GM18870 (cell line): Measurements from ENCODE around the gene PRSS22.
A peak's percentile ranks its signal among the peaks of the same experiment; 100 is the strongest.
"Not testable (repeated sequence)": the region's sequence is repeated elsewhere in the genome, so short reads cannot be mapped to it uniquely, and the experiment has no call there.

Source experiments
- ATAC-seq: cut with Tn5 transposase; IDR thresholded peaks from one replicate; pipeline ENCODE4 v1.9.1; 2021; ENCODE audit warnings: moderate library complexity; ENCODE audit not compliant: unreplicated experiment

PRSS22 gene, protein sequence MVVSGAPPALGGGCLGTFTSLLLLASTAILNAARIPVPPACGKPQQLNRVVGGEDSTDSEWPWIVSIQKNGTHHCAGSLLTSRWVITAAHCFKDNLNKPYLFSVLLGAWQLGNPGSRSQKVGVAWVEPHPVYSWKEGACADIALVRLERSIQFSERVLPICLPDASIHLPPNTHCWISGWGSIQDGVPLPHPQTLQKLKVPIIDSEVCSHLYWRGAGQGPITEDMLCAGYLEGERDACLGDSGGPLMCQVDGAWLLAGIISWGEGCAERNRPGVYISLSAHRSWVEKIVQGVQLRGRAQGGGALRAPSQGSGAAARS

DNA sequence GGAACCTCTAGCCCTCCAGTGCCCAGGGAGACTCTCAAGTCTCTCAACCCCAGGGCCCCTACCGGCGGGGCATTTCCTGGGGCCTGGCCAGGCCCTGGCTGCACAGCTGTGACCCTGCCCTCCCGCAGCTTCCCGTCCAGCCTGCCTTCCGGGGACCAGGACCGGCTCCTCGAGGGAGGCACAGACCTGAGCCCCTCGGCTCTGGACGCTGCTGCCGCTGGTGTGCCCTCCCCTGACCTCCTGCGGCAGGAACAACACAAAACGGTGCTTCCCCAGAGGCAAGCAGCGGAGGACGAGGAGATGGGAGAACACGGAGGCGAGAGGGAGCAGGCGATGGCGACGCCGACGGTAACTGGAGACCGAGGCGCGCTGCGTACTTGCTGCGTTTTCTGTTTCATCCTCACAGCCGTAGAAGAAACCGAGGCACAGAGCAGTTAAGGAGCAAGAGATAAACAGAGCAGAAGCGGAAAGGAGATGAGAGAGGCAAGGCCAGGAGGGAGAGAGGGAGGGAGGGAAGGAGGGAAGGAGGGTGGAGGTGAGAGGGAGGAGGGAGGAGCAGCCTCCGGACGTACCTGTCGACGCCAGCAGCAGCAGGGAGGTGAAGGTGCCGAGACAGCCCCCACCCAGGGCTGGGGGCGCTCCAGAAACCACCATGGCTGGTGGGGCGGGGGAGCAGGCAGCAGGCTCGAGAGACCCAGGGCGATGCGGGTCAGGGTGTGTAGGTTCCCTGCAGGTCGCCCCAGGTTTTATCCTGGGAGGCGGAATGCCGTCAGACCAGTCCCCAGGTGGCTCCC is at the start of gene PRSS22:
Gene PRSS22 (minus strand): TSS at position 720 of the 794 bp plus-strand sequence. CDS start 66 bp downstream, at position 654.
- no peak for ATAC-seq

DNA sequence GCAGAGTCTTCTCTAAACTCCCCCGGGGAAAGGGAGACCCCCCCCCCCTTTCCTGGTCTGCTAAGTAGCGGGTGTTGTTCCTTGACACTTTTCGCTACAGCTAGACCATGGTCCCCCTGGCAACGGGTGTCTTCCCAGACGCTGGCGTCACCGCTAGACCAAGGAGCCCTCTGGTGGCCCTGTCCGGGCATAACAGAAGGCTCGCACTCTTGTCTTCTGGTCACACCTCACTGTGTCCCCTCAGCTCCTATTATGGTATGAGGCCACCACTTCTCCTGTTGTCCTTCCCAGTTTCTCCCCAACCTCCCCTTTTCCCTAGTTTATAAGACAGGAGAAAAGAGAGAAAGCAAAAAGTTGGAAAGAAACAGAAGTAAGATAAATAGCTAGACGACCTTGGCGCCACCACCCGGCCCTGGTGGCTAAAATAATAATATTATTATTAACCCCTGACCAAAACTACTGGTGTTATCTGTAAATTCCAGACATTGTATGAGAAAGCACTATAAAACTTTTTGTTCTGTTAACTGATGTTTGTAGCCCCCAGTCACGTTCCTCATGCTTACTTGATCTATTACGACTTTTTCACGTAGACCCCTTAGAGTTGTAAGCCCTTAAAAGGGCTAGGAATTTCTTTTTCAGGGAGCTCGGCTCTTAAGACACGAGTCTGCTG is 49.2 kb upstream of the PRSS22 start:
- ATAC-seq, result not testable (repeated sequence)

DNA sequence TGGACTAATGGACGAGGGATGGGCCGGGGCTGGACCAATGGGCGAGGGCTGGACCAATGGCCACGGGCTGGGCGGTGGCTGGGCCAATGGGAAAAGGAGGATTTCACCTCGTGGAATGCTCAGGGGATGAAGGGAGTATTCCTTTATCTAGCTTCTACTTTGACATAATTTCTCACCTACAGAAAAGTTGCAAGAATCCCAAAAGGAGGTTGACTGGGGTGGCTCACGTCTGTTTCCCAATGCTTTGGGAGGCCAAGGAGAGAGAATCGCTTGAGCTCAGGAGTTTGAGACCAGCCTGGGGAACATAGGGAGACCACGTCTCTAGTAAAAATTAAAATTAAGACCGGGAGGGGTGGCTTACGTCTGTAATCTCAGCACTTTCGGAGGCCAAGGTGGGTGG is 48.0 kb upstream of the PRSS22 start:
- no peak for ATAC-seq

DNA sequence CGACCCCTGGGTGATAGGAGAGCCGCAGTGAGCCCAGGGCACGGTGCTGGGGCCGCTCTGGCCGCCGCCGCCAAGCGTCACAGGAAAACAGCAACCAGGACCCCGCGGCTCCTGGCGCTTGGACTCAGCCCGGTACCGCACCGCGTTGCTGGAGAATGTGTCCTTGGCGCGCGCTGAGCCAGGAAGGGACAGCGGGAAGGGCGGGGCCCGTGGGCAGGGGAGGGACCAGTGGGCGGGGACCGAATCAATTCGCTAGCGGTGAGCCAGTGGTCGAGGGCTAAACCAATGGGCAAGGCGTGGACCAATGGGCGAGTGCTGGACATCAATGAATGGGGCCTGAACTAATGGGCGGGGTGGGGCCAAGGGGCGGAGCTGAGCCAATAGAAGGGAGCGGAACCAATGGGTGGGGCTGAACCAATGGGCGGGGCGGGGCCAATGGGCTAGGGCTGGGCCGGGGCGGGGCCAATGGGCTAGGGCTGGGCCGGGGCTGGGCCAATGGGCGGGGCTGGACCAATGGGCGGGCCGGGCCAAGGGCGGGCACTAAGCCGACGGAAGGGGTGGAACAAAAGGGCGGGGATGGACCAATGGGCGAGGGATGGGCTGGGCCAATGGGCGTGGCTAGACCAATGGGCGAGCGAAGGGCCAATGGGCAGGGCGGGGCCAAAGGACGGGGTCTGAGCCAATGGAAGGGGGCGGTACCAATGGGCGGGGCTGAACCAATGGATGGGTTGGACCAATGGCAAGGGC is 47.4 kb upstream of the PRSS22 start:
- peak; percentile 60 for ATAC-seq

DNA sequence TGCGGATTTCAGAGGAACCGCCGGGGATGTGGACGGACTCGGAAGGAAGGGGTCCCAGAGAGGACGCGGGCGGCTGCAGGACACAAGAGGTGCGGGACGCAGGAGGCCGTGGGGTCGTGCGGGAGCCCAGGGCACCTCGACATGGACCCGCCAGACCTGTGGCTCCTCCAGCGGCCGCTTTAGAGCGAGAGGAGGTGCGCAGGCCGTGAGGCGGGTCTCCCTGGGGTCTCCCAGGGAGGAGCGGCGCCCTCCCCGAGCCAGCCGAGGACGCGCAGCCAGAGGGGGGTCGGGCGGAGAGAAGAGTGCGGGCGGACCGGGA is 46.9 kb upstream of the PRSS22 start:
- peak; percentile 6 for ATAC-seq

DNA sequence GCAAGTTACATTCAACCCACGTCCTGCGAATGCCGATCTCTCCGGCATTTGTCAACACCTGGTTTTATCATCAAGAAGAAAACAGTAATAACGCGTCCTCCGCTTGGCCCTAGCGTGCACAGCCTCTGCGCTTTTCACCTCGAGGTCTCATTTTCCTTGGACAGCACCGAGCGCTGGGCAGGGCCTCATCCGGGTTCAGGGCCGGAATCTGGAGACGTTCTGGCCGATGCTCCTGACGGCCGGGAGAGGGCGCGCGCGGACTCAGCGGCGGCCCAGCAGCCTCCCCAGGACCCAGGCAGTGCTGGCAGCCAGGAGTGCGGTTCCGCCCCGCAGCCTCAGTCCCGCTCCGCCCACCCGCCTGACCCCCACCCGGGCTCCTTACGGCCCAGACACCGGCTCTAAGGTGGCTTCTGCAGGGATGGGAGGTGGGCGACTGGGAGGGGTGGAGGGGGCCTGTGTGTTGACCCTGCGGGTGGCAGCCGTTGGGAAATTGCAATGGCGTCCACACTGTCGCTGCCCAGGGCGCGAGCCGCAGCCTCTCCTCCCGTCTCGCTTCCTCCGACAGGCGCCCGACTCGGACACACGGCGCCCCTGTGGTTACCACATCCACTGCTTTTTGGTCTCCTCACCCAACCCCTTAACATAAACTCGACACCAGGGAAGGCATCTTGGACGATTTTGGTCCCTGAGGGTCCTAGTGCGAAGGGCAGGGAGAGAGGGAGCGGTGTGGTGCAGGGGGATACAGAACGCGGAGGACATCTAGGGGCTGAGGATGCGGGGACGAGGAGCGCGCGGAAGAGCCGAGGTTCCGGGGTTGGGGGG is 46.3 kb upstream of the PRSS22 start:
- no peak for ATAC-seq

DNA sequence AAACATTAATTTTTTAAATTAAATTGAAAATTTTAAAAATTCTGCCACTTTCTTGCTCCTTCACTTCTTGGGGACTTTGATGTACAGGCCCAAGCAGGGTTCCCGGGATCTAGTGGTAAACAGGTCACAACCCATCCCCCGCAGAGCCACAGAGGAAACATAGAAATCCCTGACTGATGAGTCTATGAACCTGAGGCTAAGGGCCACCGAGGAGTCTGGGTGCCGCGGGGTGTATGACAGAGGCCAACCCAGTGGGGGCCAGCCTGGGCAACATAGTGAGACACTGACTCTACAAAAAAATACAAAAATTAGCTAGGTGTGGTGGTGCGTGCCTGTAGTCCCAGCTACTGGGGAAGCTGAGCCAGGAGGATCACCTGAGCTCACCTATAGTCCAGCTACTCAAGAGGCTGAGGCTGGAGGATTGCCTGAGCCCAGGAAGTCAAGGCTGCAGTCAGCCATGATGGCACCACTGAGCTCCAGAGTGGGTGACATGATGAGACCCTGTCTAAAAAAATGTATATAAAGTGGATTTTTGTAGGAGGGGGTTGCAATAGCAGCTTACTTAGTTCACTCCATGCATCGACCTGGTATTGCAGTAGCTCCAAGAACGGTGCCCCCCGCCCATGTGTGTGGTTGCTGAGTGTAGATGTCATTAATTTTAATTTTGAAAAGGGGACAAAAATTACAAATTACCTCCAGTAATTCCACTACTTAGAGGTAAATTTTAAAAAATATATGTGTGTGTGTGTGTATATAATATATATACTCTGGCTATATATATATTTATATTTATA is 44.6 kb upstream of the PRSS22 start:
- no peak for ATAC-seq

DNA sequence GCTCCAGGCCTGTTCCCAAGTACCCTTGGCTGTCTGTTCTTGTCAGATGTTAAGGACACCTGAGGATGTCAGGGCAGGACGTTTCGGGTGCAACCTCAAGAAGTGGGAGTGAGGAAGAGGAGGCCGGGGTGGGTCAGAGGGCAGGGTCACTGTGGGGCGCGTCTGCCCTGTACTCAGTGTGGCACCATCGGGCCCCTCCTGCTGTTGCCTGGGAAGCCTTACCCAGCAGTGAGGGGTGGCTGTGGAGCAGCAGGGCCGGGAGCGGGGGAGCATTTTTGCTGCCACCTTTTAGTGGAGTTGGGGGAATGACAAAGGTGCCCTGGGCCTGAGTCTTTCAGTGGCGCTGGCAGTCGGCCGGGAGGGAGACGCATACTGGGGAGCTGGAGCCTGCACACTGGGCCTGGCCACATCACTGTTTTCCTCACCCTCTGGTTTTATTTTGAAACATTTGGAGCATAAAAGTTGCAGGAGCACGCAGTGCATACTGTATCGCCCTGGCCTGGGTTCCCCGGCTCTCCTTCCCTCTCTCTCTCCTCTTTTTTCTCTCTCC is 42.6 kb upstream of the PRSS22 start:
- no peak for ATAC-seq

DNA sequence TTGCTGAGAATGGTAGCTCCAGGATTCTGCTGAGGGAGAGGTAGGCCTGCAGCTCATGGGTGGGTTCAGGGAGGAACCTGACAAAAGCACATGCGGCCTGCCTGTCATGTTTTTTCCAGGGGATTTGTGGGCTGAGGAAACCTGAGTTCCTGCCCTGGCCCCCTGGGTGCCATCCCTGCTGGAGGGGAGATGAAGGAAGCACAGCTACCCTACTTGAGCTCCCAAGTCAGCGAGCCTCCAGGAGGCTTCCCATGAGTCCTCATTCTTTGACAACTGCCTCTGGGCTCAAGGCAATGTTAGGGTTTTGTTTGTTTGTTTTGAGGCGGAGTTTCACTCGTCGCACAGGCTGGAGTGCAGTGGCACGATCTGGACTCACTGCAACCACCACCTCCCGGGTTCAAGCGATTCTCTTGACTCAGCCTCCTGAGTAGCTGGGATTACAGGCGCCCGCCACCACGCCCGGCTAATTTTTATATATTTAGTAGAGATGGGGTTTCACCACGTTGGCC is 41.6 kb upstream of the PRSS22 start:
- no peak for ATAC-seq

DNA sequence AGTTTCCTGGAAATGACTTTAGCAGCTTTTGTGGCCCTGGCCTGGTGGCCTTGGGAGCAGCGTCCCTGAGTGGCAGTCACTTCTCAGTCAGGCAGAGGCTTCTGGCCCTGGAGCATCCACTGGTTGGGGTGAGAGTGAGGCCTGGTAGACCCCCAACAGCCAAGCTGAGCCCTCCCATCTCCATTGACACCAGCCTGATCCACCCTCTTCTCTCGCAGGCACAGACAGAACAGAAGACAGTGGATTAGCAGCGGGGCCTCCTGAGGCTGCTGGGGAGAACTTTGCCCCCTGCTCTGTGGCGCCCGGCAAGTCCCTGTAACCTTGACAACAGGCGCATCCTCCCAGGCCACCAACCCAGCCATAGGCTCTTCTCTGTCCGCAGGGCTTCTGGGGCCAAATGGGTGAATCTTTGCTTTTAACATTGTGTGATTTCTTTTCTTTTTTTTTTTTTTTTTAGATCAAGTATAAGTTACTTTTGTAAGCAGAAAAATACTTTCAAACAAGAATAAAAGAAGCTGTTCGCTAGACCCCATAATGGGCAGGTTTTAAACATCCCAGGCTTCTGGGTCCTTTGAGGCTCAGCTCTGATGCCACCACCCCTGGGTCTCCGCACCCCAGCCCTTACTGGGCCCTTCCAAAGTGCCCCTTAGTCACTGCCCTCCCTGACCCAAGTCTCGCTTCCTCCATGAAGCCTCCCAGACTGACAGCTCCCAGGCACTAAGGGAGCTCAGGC is 41.0 kb upstream of the PRSS22 start:
- no peak for ATAC-seq

DNA sequence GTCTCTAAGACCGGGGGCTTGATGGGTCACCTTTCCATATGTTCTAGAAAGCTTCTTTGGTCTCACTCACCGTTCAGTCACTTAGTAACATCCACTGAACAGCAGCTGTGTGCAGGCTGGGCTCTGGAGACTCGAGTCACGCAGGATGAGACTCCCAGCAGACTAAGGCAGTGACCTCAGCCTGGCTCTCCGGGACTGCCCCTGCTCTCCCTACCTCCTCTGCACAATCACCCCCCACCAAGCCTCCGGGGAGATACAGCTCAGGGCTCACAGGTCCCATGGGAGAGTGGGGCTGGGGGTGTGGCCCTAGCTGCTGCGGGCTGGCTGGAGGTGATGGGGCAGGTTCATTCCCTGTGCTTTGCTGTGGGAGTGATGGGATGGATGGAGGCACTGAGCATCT is 39.1 kb upstream of the PRSS22 start:
- ATAC-seq, result no peak

DNA sequence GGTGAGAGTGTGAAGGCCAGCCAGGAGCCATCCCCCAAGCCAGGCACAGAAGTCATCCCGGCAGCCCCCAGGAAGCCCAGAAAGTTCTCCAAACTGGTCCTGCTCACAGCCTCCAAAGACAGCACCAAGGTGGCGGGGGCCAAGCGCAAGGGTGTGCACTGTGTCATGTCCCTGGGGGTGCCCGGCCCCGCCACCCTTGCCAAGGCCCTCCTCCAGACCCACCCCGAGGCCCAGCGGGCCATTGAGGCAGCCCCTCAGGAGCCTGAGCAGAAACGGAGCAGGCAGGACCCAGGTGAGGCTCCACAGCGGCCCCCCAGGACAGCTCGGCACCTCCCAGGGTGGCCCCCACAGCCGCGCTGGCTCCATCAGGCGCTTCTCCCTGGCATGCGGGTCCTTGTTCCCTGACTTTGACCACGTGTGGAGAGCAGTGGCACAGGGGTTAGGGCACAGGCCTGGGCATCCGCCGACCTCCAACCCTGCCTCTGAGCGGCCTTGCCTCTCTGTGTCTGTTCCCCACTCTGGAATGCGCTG is 38.6 kb upstream of the PRSS22 start:
- no peak for ATAC-seq

DNA sequence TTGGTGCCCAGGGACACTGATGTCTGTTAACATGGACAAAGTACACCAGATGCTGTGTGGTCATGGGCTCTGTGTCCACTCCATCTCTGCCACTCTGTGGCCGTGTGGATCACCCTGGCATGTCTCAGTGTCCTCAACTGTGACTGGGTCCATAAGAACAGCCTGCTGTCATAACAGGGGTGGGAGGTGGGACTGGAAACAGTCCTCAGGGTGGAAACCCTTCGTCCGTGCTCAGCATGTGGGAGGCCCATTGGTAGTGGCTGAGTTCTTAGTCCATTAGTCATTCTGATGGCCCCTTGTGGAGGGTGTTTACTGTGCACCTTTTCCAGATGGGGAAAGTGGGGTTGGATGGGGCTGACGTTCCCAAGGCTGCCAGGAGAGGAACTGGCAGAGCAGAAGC is 37.8 kb upstream of the PRSS22 start:
- ATAC-seq, result no peak

DNA sequence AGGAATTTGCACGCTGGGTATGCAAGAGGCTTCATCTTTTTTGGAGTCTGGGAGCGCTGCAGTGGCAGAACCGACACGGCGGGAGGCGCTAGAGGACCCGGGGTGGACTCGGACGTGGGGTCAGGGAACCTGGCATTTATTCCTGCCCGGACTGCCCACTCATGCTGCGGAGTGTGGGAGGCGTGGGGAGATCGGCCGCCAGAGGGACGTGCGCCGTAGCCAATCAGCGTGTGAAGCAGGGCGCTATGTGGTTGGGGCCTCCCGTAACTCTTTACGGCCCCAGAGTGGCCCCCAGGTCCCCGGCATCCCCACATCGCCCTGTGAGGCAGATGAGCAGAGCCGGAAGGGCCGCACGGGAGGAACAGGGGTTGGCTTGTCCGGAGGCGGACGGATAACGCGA is 36.3 kb upstream of the PRSS22 start:
- ATAC-seq, result no peak

DNA sequence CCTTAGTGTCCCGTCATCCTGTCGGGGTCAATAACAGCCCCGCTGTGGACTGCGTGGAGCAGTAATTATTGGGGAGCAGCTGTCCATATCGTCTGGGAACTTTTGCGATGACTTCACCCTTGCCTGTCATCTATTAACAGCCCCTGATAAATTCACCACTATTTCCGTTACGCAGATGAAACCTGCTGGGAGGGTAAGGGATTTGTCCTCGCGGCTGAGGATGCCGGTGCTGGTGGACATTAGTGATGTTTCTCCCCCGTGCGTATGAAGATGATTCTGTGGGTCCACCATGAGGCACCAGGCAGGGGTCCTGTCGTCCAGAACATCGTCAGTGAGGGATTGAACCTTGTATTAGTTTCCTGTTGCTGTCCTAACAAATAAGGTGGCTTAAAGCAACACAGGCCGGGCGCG is 26.1 kb upstream of the PRSS22 start:
- no peak for ATAC-seq

DNA sequence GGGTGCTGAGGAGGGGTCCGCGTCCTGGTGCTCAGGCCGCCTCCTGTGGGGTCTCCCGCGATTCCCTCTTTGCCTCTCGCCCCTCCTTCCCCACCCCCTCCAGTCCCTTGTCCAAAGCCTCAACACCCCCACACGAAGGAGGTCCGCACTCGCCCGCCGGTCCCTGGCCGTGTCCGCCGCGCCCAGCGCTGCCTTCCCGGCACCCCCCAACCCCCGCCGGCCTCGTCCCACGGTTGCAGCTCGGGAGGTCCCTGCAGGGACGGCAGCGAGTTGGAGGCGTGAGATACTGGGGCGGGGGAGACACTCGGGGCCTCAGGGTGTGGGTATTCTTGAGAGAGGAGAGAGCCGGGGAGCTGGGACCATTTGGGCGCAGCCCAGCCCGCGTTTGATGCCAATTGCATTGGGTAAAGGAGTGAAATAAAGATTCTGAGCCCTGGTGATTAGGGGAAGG is 25.5 kb upstream of the PRSS22 start:
- peak; percentile 1 for ATAC-seq

DNA sequence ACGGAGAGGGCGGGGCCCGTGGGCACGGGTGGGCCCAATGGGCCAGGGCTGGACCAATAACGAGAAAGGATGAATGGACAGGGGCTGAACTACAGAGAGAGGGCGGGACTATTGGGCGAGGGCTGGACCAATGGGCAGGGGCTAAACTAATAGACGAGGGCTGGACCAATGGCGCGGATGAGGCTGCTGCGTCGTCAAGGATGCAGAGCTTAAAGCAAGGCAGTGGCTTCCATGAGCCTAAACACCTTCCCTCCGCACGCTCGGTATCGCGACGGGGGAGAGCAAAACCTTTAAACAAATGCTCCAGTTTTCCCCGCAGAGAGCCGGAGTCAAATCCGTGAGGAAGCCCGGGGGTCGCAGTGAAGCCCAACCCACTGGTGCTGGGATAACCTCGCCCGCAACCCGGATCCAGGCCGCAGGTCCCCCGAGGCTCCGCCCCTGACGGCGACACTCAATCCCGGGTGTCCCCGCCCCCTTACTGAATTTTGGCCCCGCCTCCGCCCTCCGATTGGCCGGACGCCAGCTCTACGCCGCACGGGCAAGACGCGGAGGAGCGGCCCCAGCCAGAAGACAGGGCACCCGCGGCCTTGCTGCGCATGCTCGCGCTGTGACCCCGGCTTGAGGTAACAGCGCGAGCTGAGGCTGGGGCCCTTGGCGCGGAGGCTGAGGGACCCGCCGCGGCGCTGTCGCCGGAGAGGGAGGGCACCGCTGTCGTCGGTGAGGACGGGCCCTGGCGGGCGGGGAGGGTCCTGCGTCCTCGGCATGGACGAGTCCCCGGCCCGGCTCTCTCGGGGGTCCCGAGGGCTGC is 24.9 kb upstream of the PRSS22 start, which contains the start of gene FLYWCH2:
Gene FLYWCH2 (plus strand): TSS at position 566 of the 808 bp plus-strand sequence. CDS start 13,235 bp downstream, outside the sequence.
- peak; percentile 90 for ATAC-seq
